OCI-LY3 (cell line): ENCODE results near the gene PKD1.
"Not testable (repeated sequence)": the region's sequence is repeated elsewhere in the genome, so short reads cannot be mapped to it uniquely, and the experiment has no call there.

Experiments used
- EZH2phosphoT487 ChIP-seq: fragments of 200-600 bp; shearing (Covaris generic); IDR thresholded peaks from 2 replicates; pipeline ENCODE4 v1.6.1; 2018; ENCODE audit warnings: antibody characterized with exemption, mixed run types, low read depth
- TF ChIP-seq, protein P1 (sequence below): fragments of 200-600, 300-600 bp; sonication (generic); IDR thresholded peaks from 2 replicates; pipeline ENCODE4 v1.5.1; 2014; ENCODE audit warnings: antibody characterized with exemption, low read length, low read depth

DNA sequence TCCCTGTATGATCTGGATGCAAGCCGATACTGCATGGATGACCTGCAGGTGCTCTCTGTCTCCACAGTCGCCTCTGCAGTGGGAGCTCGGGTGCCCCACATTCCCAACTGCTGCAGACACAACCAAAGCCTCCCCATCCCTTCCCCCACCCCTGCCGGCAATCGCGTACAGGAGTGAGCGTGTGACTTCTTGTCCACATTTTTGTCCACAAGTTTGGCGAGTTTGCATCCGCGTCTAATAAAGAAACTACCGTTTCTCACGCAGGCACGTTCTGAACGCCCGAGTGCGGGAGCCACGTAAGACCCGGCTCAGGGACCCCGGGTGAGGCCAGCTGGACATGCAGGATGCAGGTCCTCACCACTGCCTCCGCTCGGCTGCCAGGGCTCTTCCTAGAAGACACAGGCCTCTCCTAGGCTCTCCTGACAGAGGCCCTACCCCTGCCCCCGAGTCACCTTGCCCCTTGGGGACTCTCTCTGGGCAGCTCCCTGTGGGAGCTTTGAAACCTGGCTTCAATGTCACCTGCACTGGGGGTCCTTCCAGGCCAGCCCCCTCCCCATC is 5.7 kb downstream of the PKD1 start:
- TF ChIP-seq, protein P1, sequence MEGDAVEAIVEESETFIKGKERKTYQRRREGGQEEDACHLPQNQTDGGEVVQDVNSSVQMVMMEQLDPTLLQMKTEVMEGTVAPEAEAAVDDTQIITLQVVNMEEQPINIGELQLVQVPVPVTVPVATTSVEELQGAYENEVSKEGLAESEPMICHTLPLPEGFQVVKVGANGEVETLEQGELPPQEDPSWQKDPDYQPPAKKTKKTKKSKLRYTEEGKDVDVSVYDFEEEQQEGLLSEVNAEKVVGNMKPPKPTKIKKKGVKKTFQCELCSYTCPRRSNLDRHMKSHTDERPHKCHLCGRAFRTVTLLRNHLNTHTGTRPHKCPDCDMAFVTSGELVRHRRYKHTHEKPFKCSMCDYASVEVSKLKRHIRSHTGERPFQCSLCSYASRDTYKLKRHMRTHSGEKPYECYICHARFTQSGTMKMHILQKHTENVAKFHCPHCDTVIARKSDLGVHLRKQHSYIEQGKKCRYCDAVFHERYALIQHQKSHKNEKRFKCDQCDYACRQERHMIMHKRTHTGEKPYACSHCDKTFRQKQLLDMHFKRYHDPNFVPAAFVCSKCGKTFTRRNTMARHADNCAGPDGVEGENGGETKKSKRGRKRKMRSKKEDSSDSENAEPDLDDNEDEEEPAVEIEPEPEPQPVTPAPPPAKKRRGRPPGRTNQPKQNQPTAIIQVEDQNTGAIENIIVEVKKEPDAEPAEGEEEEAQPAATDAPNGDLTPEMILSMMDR = not testable (repeated sequence)
- not testable (repeated sequence) for TF ChIP-seq EZH2phosphoT487
